Gastroesophageal sphincter (tissue), 3 donors: ENCODE results near the gene SSBP3.

Source experiments
- EP300 ChIP-seq: sonication (generic); formaldehyde crosslinking; IDR thresholded peaks from one replicate; pipeline ENCODE4 v1.6.1; 2017; ENCODE audit warnings: antibody characterized with exemption, mild to moderate bottlenecking
- POLR2A ChIP-seq, 2 donors: fragments of 450-650 bp; IDR thresholded peaks; one replicate each; pipeline ENCODE4 v1.6.1; 2017; ENCODE audit warnings: antibody characterized with exemption in 2 of 2, mild to moderate bottlenecking in 2 of 2, moderate library complexity in 1 of 2
- POLR2AphosphoS5 ChIP-seq: sonication (generic); formaldehyde crosslinking; IDR thresholded peaks from one replicate; pipeline ENCODE4 v1.6.1; 2017; ENCODE audit warnings: antibody characterized with exemption
- TF ChIP-seq, protein P1 (sequence below), 4 experiments: fragments of 200-600 bp in 2 of 4; fragments of 450-650 bp in 2 of 4; sonication (generic) in 1 of 4; IDR thresholded peaks; one replicate each; pipeline ENCODE4 v1.5.1; 2017 to 2019; ENCODE audit warnings: antibody characterized with exemption in 4 of 4, mild to moderate bottlenecking in 2 of 4, moderate library complexity in 2 of 4

DNA sequence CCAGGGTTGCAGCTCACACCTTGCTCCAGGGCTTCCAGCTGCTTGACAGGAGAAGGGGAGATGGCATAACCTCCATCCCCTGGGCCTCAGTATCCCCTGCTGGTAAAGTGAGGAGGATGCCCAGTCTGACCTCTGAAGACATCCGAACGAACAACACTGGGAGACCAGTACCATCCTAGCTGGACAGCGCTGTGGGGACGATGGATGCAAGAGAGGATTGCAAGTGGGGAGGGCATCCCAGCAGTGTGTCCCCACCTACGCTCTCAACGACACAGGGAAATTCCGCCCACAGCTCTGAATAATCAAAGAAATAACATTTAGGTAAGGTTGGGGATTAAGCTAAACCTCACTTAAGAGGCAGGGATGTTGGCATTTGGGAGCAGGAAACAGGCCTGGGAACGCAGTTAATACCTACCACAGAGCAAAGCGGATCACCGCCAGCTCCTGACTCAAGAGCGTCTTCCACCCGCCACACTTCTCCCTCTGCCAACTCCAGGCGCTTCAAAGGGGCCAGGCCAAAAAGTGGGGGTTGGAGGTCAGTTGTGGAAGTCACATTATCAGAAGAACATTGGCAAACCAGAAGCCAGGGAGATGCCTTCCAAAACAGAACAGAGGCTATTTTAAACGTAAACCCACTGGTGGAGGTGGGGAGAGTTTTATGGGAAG is 47.6 kb downstream of the SSBP3 start:
- TF ChIP-seq POLR2AphosphoS5 (no peak), POLR2A (IDR thresholded peaks at IDR 0.05) (no peak), EP300 (no peak)
- TF ChIP-seq, protein P1, sequence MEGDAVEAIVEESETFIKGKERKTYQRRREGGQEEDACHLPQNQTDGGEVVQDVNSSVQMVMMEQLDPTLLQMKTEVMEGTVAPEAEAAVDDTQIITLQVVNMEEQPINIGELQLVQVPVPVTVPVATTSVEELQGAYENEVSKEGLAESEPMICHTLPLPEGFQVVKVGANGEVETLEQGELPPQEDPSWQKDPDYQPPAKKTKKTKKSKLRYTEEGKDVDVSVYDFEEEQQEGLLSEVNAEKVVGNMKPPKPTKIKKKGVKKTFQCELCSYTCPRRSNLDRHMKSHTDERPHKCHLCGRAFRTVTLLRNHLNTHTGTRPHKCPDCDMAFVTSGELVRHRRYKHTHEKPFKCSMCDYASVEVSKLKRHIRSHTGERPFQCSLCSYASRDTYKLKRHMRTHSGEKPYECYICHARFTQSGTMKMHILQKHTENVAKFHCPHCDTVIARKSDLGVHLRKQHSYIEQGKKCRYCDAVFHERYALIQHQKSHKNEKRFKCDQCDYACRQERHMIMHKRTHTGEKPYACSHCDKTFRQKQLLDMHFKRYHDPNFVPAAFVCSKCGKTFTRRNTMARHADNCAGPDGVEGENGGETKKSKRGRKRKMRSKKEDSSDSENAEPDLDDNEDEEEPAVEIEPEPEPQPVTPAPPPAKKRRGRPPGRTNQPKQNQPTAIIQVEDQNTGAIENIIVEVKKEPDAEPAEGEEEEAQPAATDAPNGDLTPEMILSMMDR (IDR thresholded peaks at IDR 0.05), result no peak
